KBM-7 (cell line): Measurements from ENCODE around the gene KCTD5.

ENCODE experiments used
- DNase-seq: peaks from one replicate; pipeline ENCODE4 v3.0.0-alpha.2; 2015
- in situ Hi-C: fragments of 300-500 bp; cut with MboI; formaldehyde crosslinking; loops from 2 replicates; pipeline ENCODE4 v1.14.3; 2020; ENCODE audit warnings: low sequenced_read_pairs, low pct_unique_long_range_greater_than_20kb, mixed read lengths

KCTD5 gene

DNA sequence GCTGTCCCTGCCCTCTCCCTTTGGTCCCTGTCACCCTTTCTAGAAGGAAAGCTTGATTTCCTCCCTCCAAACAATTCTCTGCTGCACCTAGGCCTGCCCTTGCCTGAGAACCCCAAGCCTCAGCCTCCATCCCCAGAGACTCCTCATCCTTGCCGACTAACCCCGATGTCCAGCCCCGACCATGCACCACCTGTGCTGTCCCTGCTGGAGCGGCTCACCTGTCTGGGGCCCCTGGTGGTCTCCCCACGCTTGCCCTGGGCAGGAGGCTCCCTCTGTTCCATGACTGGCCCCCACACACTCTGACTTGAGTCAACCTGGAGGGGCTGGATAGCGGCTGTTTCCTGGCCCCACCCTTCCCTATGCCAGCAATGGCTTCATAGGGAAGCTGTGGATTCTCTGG is 58.2 kb downstream of the KCTD5 start:
- in situ Hi-C loops = no loop called here
- DNase-seq = no peak

DNA sequence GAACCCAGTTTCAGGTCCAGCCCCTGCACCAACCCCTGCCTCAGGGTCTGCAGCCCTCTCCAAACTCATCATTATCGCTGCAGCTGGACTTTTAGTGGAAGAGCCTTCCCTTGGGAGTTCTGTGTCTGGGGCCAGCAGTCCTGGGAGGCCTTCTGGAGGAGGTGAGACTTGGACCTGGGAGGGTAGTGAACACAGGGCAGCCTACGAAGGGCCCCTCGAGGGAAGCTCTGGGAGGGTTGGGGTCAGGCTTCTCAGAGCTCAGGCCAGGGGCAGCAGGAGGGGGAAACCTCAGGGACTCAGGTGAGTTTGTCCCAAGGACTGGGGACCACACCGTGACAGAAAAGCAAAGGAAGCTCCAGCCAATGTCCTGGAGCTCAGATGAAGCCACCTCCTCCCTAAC is 58.8 kb downstream of the KCTD5 start:
- DNase-seq = no peak
- in situ Hi-C loops = no loop called here

DNA sequence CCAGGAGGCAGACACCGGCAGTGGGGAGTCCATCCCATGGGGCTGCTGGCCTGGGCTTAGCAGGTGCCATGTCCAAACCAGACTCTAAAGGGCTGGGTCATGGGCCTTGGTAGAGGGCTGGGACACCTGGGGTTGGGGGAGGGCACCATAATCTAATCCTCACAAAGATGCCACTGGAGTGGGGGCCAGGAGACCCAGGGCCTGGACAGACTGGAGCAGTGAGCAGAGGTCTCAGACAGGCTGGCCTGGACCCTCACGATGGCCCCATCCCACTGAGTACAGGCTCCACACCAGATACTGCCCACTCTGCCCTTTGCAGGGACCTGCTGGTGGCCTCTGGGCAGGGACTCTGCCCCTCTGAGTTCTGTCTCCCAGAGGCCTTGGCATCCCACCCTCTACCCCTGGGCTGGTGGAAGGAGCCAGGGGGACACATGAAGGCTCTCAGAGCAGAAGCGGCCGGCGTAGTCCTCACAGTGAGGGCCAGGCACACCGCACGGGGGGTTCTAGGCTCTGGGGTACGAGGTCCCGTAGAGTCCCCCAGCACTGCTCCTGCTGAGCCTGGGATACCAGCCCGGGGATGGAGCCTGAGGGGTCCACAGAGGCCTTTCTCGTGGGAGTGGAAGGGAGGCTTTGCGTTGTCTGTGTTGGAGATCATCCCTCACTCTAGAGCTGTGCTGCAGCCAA is 60.1 kb downstream of the KCTD5 start:
- in situ Hi-C loops = no loop called here
- DNase-seq = no peak

DNA sequence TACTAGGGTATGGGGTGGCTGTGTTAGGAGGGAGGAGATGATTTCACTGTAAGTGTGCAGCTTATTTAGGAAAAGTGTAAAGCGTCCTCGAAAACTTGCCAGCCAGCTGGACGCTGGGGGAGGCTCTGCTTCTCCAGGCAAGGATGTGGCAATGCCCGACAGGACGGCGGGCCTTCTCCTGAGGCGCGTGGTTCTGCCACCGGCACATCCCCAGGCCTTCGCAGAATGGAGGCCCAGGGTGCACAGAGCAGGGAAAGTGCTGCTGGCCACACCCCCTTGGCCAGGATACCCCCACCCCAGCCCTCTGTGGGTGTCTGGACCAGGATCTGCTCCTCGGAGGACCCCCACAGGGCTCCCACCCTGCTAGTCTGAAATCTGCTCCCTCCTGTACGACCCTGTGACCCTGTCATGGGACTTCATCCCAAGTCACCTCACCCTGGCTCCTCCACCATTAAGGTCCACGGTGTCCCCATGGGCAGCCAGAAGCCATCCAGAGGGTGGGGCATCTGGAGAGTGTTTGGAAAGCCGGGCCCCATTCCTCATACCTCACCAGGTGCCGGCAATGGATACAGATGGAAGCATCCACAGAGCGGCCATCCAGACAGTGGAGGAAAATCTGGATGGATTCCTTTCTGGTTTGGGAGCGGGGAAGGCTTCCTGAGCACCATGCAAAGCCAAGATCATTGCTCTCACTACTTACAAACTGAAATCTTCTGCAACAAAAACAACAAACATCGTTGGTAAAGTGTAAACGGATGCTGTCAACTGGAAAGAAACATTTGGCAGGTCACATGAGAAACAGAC is 60.9 kb downstream of the KCTD5 start:
- no peak for DNase-seq
- in situ Hi-C loops = no loop called here

DNA sequence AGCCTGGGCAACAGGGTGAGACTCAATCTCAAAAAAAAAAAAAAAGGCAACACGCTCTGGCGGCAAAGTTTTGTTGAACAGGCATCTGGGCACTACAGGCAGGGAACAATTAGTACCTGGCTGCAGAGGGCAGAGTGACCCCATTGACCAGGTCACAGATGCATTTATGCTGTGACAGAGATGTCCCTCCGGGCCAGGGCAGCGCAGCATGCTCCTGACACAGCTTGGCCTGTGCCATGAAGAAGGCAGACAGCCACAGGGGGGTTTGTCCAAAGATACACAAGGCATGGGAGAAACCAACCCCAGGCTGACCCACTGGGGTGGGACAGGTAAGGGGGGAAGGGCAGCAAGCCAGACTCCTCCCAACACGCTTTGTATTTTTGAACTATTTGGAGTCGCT is 62.4 kb downstream of the KCTD5 start:
- no peak for DNase-seq
- in situ Hi-C loops = no loop called here

DNA sequence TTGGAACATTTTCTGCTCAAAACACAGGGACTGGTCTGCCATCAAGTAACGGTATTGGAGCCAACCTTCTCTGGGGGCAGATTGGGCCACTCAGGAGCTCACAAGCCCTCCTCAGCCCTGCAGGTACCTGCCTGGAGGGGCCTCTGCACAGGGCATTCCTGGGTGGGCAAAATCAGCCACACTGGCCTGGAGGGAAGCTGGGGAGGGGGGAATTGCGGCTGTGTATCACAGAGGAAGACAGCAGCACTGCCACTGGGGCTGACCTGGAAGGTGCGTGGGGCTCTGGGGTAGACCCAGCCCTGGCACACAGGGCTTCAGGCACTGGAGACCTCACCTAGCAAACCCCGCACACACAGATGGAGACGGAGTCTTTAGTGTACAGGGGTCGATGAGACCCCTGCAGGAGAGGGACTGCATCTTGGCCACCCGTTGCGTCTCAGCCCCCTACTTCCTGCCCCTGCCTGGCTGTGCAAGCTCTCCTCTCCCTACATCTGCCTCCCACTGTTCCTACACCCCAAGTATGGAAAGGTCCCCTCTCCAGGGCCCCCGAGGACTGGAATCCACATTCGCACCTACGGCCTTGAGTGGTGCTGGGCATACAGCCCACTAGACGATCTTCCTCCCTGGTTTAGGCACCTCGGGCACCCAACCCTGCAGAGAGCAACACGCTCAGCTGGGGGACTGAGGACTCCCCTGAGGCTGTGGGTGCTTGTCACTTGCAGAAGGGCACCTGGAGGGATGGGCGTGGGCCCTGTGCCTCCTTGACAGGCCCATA is 63.0 kb downstream of the KCTD5 start:
- in situ Hi-C loops = no loop called here
- no peak for DNase-seq

DNA sequence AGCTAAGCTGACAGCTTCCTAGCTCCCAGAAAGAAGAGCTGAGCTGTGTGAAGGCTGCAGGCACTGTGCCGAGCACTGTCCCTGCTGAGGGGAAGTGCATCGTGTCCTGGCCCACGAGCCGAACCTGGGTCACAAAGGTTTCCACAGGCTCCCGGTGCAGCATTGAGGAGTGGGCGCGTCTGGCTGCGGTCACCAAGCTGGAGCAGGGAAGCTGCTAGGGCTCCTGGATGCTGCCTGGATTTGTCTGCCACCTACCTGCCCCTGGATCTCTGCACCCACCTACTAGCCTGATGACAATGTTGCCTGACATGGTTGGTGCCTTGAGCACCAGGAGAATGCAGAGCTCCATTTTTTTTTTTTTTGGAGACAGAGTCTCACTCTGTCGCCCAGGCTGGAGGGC is 63.6 kb downstream of the KCTD5 start:
- in situ Hi-C loops = no loop called here
- DNase-seq = no peak

DNA sequence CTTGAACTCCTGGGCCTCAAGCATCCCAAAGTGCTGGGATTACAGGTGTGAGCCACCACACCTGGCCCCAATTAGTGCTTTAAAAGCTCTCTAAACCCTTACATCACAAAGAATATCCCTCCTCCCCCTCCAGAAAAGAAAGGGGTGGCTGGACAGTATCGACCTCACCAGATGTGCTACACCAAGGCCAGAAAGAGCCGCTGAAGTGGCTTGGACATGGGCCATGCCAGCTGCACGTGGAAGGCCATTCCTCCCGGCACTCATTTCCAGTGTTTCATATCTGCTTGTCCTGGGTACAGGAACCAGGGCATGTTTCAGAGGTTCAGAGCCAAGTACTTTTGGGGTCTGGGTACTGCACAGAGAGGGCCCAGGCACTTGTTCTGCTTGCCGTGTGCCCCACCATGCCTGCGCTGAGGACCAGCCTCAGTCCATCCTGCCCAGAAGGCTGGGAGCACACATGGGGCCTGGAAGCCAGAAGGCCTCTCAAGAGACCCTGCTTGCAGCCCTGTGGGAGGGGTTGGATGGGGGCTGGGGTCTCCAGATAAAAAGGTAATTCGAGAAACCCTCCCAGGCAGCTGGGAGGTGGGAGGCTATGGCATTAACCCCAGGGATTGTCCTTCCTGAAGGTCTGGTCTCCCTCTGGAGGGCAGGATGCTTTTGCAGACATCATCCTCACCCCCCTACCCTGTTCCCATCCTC is 66.6 kb downstream of the KCTD5 start:
- in situ Hi-C loops = no loop called here
- DNase-seq = no peak

DNA sequence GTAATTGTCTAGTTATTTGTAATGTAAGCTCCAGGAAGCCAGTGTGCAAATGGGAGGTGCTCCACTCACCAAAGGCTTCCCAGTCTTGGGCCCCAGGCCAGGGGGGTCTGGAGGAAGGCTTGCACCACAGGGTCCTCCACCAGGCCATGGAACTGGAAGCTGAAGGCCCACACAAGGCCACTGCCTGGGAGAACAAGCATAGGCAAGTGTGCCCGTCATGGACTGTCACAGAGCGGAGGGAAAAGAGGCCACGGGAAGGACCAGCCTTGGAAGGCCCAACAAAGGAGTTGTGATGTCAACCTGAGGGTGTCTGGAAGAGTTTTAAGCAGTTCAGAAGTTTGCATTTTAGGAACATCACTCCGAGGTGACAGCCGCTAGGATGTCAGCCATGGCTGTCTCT is 67.2 kb downstream of the KCTD5 start:
- DNase-seq = no peak
- in situ Hi-C loops = no loop called here

DNA sequence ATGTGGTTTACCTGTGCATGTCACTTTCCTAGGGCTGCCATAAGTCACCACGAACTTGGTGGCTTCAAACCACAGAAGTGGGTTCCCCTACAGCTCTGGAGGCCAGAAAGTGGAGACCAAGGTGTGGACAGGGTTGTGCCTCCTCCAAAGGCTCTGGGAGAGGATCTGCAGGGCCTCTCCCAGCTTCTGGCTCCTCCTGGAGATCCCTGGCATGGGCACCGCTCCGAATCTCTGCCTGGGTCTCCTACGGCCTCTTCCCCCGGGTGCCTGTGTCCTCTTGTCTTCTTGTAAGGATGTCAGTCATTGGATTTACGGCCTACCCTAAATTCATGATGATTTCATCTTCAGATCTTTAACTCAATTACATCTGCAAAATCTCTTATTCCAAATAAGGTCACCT is 67.6 kb downstream of the KCTD5 start:
- in situ Hi-C loops = no loop called here

DNA sequence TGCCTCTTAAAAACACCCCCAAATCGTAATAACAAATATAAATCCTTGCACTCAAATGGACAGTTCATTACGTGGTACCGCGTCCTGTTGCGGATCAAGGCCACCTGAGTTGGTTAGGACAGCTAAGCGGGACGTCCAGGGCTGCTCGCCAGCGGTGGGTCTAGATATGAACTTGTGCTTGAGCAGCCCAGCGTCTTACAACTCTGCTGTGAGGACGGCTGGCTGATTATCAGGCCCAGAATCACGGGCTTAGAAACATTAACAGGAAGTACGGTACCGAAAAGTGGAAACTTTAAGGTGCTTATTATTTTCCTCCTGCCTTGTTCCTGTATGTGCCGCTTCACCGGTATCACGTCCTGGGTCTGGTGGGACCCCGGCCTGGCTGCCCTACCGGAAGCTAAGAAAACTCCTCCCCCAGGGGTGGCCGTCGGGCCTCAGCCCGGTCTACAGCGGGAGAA is 69.3 kb downstream of the KCTD5 start:
- in situ Hi-C loops = no loop called here
- no peak for DNase-seq

More for the DNA sequence above, 67.6 kb downstream of the KCTD5 start:
- no peak for DNase-seq

DNA sequence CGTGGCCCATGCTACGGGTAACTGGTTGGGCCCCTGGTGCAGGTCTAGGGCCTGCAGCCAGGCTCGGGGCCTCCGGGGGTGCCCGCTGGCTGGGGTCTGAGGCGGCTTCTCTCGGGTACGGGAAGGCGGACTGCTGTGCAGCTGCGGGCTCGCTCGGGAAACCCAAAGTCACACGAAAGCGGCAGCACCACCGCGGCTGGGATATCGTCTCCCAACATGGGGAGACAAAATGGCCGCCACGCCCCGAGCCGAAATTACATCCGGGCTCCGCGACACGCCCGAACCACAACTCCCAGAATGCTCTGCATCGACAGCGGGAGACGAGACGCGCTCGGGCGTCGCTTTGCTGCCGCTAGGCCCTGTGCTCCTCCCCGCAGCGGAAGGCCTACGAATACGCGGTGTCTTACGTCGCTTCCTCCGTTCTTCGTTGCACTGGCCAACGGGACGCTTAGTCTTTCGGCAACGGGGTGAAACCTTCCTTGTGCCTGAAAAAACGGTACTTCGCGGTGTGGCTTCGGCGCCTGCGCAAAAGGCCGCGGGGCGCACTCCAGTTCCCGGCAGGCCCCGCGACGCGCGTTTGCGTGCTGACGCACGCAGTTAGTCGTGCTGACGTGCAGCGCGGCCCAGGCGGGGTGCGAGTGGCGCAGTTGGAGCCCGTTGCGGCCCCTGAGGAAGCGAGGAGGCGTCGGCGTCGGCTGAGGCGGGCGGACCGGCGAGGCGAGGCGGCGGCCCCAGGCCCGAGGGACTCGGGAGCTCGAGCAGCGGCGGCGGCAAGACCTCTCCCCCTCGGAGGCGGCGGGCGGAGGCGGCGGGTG is 69.9 kb downstream of the KCTD5 start, which contains the start of gene SRRM2:
Gene SRRM2, plus strand, starts transcription at position 604 of the 815 bp plus-strand sequence. CDS start 3,727 bp downstream, outside the sequence.
- in situ Hi-C loops = no loop called here
- DNase-seq = peak; percentile 97

DNA sequence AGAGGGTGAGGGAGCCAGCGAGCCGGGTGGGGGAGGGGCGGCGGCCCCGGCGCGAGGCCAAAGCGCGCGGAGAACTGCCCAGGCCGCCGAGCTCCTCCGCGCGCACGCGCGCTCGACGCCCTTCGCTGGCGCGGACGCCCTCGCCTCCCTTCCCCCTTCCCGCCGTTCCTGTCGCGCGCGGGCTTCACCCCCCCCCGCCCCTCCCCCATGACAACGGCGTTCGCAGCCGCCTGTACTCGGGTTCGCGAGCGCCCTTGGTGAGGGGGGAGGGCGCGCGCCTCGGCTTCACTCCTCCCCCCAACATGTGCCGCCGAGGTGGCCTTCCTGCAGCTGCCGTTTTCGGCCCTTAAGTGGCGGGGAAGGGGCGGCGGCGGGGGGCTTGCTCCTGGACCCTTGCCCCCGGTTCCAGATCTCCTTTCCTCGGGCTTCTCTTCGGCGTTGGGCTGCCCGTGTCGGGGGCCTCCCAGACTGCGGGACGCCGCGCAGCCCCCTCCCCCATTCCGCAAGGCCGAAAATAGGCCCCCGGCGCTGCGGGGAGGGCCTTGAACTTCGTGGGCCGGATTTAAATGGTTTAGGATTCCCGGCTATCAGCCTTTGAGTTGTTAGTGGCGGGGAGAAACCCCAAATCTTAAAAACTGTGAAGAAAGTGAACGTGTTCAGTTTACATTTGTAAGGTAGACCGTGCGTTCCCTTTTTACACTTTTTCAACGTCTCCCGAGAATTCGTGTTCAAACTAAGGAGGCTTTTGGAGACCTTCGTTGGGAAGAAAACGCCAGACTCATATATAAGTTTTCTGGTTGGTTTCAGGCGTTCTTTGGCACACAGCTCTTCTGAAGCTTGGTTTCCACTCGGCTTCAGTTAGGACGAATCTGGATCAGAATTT is 70.8 kb downstream of the KCTD5 start:
- peak; percentile 43 for DNase-seq
- in situ Hi-C loops = no loop called here

DNA sequence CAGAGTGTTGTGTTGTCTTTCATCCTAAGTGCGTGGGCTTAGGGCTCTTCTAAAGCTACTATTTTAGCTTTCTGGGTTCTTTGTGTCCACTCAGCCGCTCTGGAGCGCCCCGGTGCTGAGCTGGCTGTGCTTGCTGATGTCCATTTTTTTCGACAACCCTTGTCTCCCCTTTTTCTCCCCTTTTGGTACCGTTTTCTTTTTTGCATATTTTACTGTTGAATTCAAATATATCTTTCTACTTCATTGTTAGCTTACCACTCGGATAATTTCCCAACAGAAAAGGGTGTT is 71.4 kb downstream of the KCTD5 start:
- in situ Hi-C loops = no loop called here
- DNase-seq = no peak

DNA sequence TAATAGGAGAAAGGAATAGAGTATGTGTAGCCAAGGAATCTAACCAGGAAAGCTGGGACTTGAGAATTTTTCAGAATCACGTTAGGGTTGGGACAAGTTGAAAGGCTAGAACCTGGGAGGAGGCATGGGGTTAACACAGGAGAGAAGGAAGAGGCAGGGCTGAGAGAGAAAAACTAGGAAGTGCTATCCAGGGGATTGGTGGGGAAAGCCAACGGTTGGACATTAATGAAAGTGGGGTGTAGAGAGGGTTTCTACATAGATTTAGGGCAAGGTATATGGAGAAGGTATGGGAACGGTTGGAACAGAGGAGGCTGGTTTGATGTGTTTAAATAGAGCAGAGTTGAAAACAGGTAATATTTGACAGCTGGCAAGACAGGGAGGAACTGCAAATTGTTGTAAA is 72.8 kb downstream of the KCTD5 start:
- in situ Hi-C loops = no loop called here
- no peak for DNase-seq

DNA sequence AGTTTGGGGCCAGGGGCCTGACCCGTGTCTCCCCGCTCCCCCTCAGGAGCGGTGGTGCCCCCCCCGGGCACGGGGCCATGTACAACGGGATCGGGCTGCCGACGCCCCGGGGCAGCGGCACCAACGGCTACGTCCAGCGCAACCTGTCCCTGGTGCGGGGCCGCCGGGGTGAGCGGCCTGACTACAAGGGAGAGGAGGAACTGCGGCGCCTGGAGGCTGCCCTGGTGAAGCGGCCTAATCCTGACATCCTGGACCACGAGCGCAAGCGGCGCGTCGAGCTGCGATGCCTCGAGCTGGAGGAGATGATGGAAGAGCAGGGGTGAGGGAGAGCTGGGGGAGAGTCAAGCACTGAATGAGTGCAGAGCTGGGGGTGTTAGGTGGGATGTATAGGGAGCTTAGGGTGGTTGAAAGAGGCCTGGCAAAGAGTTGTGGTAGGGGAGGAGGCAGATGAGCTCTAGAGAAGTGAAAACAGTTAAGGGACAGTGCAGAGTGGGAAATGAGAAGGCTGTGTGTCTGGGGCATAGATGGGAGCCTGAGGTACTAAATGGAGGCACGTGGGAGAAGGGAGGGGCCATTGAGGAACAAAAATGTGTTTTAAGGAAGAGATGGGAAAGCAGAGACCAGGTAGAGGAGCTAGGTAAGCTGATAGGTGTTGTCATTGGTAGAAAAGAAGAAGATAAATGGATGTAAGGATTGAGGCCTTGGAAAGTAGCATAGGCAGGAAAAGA is 74.1 kb downstream of the KCTD5 start:
- in situ Hi-C loops = no loop called here
- DNase-seq = no peak

DNA sequence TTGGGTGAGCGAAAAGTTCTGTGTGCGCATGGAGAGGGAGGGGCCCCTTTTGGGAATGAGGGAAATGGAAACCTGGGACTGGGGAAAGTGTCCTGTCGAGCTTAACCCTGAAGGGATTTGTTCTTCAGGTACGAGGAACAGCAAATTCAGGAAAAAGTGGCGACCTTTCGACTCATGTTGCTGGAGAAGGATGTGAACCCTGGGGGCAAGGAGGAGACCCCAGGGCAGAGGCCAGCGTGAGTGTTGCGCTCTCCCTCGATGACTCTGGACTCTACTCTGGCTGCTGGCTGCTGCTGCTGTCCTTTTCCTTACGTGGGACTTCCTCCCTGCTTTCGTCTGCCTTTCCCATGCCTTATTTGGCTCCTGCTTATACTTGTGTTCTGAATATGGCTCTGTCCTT is 75.0 kb downstream of the KCTD5 start:
- in situ Hi-C loops = no loop called here
- no peak for DNase-seq
